B cell (primary cell): ENCODE measurements around the gene LELP1. TPM values are rescaled to one million over a fixed set of nuclear protein-coding genes. Genes with fewer than 3 reads are reported as not detected.

Experiments used
- ATAC-seq: fragments of 200-7000 bp; cut with Tn5 transposase; one replicate; pipeline ENCODE4 v1.10.0; 2021; ENCODE audit warnings: low read depth, mild to moderate bottlenecking, moderate number of reproducible peaks, moderate library complexity
- CTCF ChIA-PET: fragments of 350-600 bp; sonication (Branson Sonifier 250); formaldehyde crosslinking; loops from one replicate; lab custom pipeline; 2021; ENCODE audit warnings: antibody characterized with exemption, inconsistent platforms; lab: Charles Lee
- POLR2A ChIA-PET: fragments of 350-600 bp; sonication (Branson Sonifier 250); formaldehyde crosslinking; loops from one replicate; lab custom pipeline; 2021; ENCODE audit warnings: antibody characterized with exemption; lab: Charles Lee
- DNase-seq: peaks from one replicate; pipeline ENCODE4 v3.0.0; 2013
- H2AFZ ChIP-seq: 2 replicates; pipeline ENCODE4 v1.6.1; 2012; ENCODE audit warnings: mild to moderate bottlenecking, low read depth, low read length; ENCODE audit not compliant: insufficient read depth, poor library complexity, severe bottlenecking
- H3K27ac ChIP-seq, 2 donors: 1 replicate in 1 of 2; 2 replicates in 1 of 2; pipeline ENCODE4 v1.5.1; 2012 to 2013; ENCODE audit warnings: low read length in 2 of 2, mild to moderate bottlenecking in 2 of 2, moderate library complexity in 1 of 2
- H3K27me3 ChIP-seq, 4 experiments: fragments of 200-600 bp in 1 of 4; sonication (generic) in 1 of 4; replicated peaks in 1 of 4; 1 replicate in 2 of 4; 2 replicates in 2 of 4; pipeline versions ENCODE4 v1.6.1 to v1.7.0; 2013 to 2016; ENCODE audit warnings: low read length in 3 of 4, mild to moderate bottlenecking in 2 of 4, mixed read lengths in 1 of 4, moderate library complexity in 1 of 4; ENCODE audit not compliant: insufficient read depth in 4 of 4, control insufficient read depth in 3 of 4; ENCODE audit errors: control extremely low read depth in 1 of 4
- H3K36me3 ChIP-seq, 2 experiments: replicated peaks in 1 of 2; 1 replicate in 1 of 2; 2 replicates in 1 of 2; pipeline versions ENCODE4 v1.6.1 to v1.7.1; 2013; ENCODE audit warnings: low read length in 1 of 2; ENCODE audit not compliant: insufficient read depth in 2 of 2, control insufficient read depth in 1 of 2; ENCODE audit errors: control extremely low read depth in 1 of 2, extremely low read depth in 1 of 2
- H3K4me1 ChIP-seq, 2 donors: fragments of 200-600 bp in 1 of 2; sonication (generic) in 1 of 2; 1 replicate in 1 of 2; 2 replicates in 1 of 2; pipeline versions ENCODE4 v1.5.1 to v1.6.1; 2013 to 2017; ENCODE audit warnings: low read length in 2 of 2; ENCODE audit not compliant: control insufficient read depth in 2 of 2, insufficient read depth in 2 of 2
- H3K4me2 ChIP-seq: replicated peaks from 2 replicates; pipeline ENCODE3; 2012; ENCODE audit warnings: mild to moderate bottlenecking, low read depth, low read length; ENCODE audit not compliant: poor library complexity, severe bottlenecking
- H3K4me3 ChIP-seq, 5 experiments: fragments of 200-600 bp in 1 of 5; sonication (generic) in 1 of 5; 1 replicate in 3 of 5; 2 replicates in 2 of 5; pipeline versions ENCODE4 v1.5.1 to v1.7.0; 2011 to 2016; ENCODE audit warnings: low read length in 4 of 5, mild to moderate bottlenecking in 4 of 5, low read depth in 2 of 5, control low read depth in 1 of 5, moderate library complexity in 1 of 5; ENCODE audit not compliant: insufficient read depth in 1 of 5; ENCODE audit errors: control extremely low read depth in 1 of 5, extremely low read depth in 1 of 5
- H3K79me2 ChIP-seq: fragments of 200-600 bp; sonication (generic); one replicate; pipeline ENCODE4 v1.6.0; 2016; ENCODE audit warnings: low read length; ENCODE audit not compliant: control insufficient read depth, insufficient read depth
- H3K9ac ChIP-seq: fragments of 200-600 bp; sonication (generic); 2 replicates; pipeline ENCODE4 v1.6.1; 2017; ENCODE audit warnings: mild to moderate bottlenecking, low read length, moderate library complexity
- H3K9me3 ChIP-seq, 3 donors: one replicate each; pipeline versions ENCODE4 v1.6.1 to v1.7.1; 2013; ENCODE audit warnings: low read length in 2 of 3; ENCODE audit not compliant: control insufficient read depth in 2 of 3, insufficient read depth in 1 of 3; ENCODE audit errors: control extremely low read depth in 1 of 3
- H4K20me1 ChIP-seq: 2 replicates; pipeline ENCODE4 v1.6.0; 2012; ENCODE audit warnings: mild to moderate bottlenecking, low read length; ENCODE audit not compliant: insufficient read depth, control insufficient read depth, poor library complexity, severe bottlenecking
- H3K27ac Mint-ChIP-seq: one replicate; pipeline ENCODE4 v1.8.0; 2021; ENCODE audit warnings: mixed read lengths
- H3K27me3 Mint-ChIP-seq: one replicate; pipeline ENCODE4 v1.8.0; 2021; ENCODE audit warnings: mixed read lengths
- H3K4me1 Mint-ChIP-seq: one replicate; pipeline ENCODE4 v1.8.0; 2021; ENCODE audit warnings: mixed read lengths
- H3K4me3 Mint-ChIP-seq: one replicate; pipeline ENCODE4 v1.8.0; 2021; ENCODE audit warnings: mixed read lengths
- H3K9me3 Mint-ChIP-seq: one replicate; pipeline ENCODE4 v1.8.0; 2022; ENCODE audit warnings: mixed read lengths; ENCODE audit not compliant: insufficient read depth
- EZH2 ChIP-seq: IDR thresholded peaks from 2 replicates; pipeline ENCODE4 v1.6.1; 2012; ENCODE audit warnings: borderline replicate concordance, low read depth, mild to moderate bottlenecking, moderate library complexity, low read length; ENCODE audit not compliant: insufficient read depth, poor library complexity, severe bottlenecking
- WGBS: methylation state at CpG from one replicate; pipeline ENCODE4 v1.1.5; 2013; ENCODE audit warnings: missing lambda C conversion rate; ENCODE audit not compliant: insufficient coverage; 5-methylcytosine and 5-hydroxymethylcytosine counted together
- intact Hi-C: fragments of 100-400 bp; cut with micrococcal nuclease; formaldehyde crosslinking; loops from one replicate; pipeline ENCODE4 v1.10.0; 2022
- polyA plus RNA-seq: library from polyadenylated mRNA; depleted of rRNA; stranded (reverse); fragments of >200 nt; gene quantifications from 2 replicates; pipeline ENCODE4 v1.2.3, GENCODE V29; 2012
- total RNA-seq, 2 donors: library from RNA; stranded (reverse); fragments of 120-200 nt in 1 of 2; gene quantifications; 1 replicate in 1 of 2; 2 replicates in 1 of 2; pipeline versions ENCODE4 v1.2.3 to v1.2.4, GENCODE V29; 2013 to 2022
- TF ChIP-seq, protein P1 (sequence below): fragments of 200-600 bp; IDR thresholded peaks from one replicate; pipeline ENCODE4 v1.8.0; 2022; ENCODE audit warnings: antibody characterized with exemption, mild to moderate bottlenecking

The LELP1 gene
- total and polyA plus RNA-seq, 2 donors (not counting 1 experiment from before 2014, with no cell fraction given) = not detected

DNA sequence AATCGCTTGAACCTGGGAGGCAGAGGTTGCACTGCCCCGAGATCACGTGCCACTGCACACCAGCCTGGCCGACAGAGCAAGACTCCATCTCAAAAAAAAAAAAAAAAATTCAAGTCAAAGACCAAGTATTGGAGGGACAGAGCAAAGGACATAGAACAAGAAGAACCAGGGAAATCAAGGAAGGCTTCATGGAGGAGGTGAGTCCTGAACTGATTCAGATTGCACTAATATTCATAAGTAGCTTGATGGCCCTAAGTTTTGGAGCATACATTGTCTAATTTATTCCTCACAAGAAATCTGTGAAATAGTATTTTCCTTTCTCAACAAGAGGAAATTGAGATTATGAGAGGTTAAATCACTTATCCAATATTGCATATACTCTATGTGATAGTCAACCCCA is 10.3 kb downstream of the LELP1 start:
- Histone ChIP-seq H3K9ac (no peak overlapping the region), H2AFZ (no peak overlapping the region), H3K27ac (no peak overlapping the region), H3K36me3 (no peaks in the 10 kb centered on the region), H3K27me3 (peaks cover 0 to 16% (median 0%) of the 10 kb centered on the region in 4 experiments), H4K20me1 (no peaks in the 10 kb centered on the region), H3K79me2 (no peaks in the 10 kb centered on the region), H3K4me2 (no peak overlapping the region), H3K9me3 (no peaks in the 10 kb centered on the region), H3K4me1 (no peaks in the 10 kb centered on the region), H3K4me3 (no peak overlapping the region)
- Mint-ChIP-seq H3K4me1 (no peaks in the 10 kb centered on the region), H3K27me3 (peaks cover 43% of the 10 kb centered on the region), H3K9me3 (no peaks in the 10 kb centered on the region), H3K27ac (no peak overlapping the region), H3K4me3 (no peak overlapping the region)
- TF ChIP-seq, protein P1, sequence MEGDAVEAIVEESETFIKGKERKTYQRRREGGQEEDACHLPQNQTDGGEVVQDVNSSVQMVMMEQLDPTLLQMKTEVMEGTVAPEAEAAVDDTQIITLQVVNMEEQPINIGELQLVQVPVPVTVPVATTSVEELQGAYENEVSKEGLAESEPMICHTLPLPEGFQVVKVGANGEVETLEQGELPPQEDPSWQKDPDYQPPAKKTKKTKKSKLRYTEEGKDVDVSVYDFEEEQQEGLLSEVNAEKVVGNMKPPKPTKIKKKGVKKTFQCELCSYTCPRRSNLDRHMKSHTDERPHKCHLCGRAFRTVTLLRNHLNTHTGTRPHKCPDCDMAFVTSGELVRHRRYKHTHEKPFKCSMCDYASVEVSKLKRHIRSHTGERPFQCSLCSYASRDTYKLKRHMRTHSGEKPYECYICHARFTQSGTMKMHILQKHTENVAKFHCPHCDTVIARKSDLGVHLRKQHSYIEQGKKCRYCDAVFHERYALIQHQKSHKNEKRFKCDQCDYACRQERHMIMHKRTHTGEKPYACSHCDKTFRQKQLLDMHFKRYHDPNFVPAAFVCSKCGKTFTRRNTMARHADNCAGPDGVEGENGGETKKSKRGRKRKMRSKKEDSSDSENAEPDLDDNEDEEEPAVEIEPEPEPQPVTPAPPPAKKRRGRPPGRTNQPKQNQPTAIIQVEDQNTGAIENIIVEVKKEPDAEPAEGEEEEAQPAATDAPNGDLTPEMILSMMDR = no peak
- intact Hi-C loops = no loop called here
- DNase-seq (no peak), ATAC-seq (no peak)
- POLR2A ChIA-PET = no interaction called here
- WGBS = no CpG with 5 or more reads among the region's 4 CpGs
- CTCF ChIA-PET = no interaction called here

DNA sequence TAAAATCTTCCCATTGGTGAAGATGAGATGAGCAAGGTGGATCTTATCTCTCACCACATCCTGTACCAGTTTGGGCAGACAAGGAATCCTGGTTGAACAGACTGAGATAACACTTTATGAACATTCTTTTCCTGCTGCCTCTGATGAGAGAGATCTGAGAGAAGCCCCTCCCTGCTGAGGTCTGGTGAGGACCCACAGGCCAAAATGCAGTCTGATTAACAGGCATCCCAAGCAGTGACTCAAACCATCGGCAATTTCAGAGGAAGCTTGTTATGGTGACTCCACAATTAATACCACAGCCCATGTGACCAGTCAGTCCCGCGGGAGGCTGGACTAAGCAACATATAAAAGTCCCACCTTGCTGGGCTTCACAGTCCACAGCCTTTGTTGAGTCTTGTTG is 14.0 kb downstream of the LELP1 start, which contains the start of gene PRR9:
Gene PRR9, plus strand, starts transcription at position 373 of the 400 bp plus-strand sequence. CDS start 561 bp downstream, outside the sequence.
- H3K4me1 ChIP-seq = no peaks in the 10 kb centered on the region
- H3K9ac ChIP-seq = no peak within 1 kb of the TSS
- H3K79me2 ChIP-seq = no peaks in the 10 kb centered on the region
- no peak within 1 kb of the TSS for H3K4me3 Mint-ChIP-seq
- ChIA-PET CTCF (no interaction called here), POLR2A (no interaction called here)
- no CpG with 5 or more reads among the region's 3 CpGs for WGBS
- no peak within 1 kb of the TSS for H2AFZ ChIP-seq
- no peaks in the 10 kb centered on the region for H3K9me3 ChIP-seq
- peaks cover 0 to 11% (median 0%) of the 10 kb centered on the region in 4 experiments for H3K27me3 ChIP-seq
- DNase-seq (no peak), ATAC-seq (no peak)
- H3K36me3 ChIP-seq = no peaks in the 10 kb centered on the region
- TF ChIP-seq EZH2 = no peak
- TF ChIP-seq, protein P1 = no peak
- no peaks in the 10 kb centered on the region for H3K4me1 Mint-ChIP-seq
- H4K20me1 ChIP-seq = no peaks in the 10 kb centered on the region
- H3K4me3 ChIP-seq = no peak within 1 kb of the TSS
- no peak within 1 kb of the TSS for H3K27ac ChIP-seq
- H3K27me3 Mint-ChIP-seq = peaks cover 35% of the 10 kb centered on the region
- H3K27ac Mint-ChIP-seq = no peak within 1 kb of the TSS
- intact Hi-C loops = no loop called here
- no peaks in the 10 kb centered on the region for H3K9me3 Mint-ChIP-seq
- H3K4me2 ChIP-seq = no peak within 1 kb of the TSS
